Measurements from ENCODE around the gene AHCYL2. TPM values are rescaled to one million over a fixed set of nuclear protein-coding genes. Genes with fewer than 3 reads are reported as not detected.
"Not testable (repeated sequence)": the region's sequence is repeated elsewhere in the genome, so short reads cannot be mapped to it uniquely, and the experiment has no call there.

The AHCYL2 gene
- total RNA-seq, 2 donors from 2014 or later = 14.3 to 51.9 TPM

- peak overlapping the region; percentile 89 to 91 for H3K27ac Mint-ChIP-seq
- H3K9me3 Mint-ChIP-seq = no peaks in the 10 kb centered on the region
- peak in 1 of 2 donors; percentile 62 for DNase-seq (ENCODE audit: low spot score in 2 of 2)
- peaks cover 0 to 12% of the 10 kb centered on the region in 2 donors for H3K36me3 Mint-ChIP-seq
- ATAC-seq = peak; percentile 49 to 51
These were observed 538 bp downstream of the AHCYL2 start for GRCh38 chr7:129225206-129225930.

- no peaks in the 10 kb centered on the region for H3K9me3 Mint-ChIP-seq
- no peak for ATAC-seq
- peak overlapping the region; percentile 89 to 91 for H3K27ac Mint-ChIP-seq
- peaks cover 0 to 12% of the 10 kb centered on the region in 2 donors for H3K36me3 Mint-ChIP-seq
- no peak for DNase-seq (ENCODE audit: low spot score in 2 of 2)
These were observed 1.2 kb downstream of the AHCYL2 start for GRCh38 chr7:129225931-129226572.

GRCh38 chr7:129227646-129228578 lies 3.1 kb downstream of the AHCYL2 start:
- Mint-ChIP-seq H3K36me3 (peaks cover 0 to 12% of the 10 kb centered on the region in 2 donors), H3K9me3 (no peaks in the 10 kb centered on the region), H3K27ac (no peak overlapping the region)
- DNase-seq (ENCODE audit: low spot score in 2 of 2) = no peak
- no peak for ATAC-seq

GRCh38 chr7:129228633-129229032 lies 3.8 kb downstream of the AHCYL2 start:
- no peak for DNase-seq (ENCODE audit: low spot score in 2 of 2)
- no peaks in the 10 kb centered on the region for H3K9me3 Mint-ChIP-seq
- no peak for ATAC-seq
- H3K36me3 Mint-ChIP-seq = peaks cover 0 to 12% of the 10 kb centered on the region in 2 donors
- no peak overlapping the region for H3K27ac Mint-ChIP-seq

GRCh38 chr7:129231666-129232065 lies 6.8 kb downstream of the AHCYL2 start:
- Mint-ChIP-seq H3K36me3 (no peaks in the 10 kb centered on the region), H3K9me3 (no peaks in the 10 kb centered on the region), H3K27ac (no peak overlapping the region)
- DNase-seq (ENCODE audit: low spot score in 2 of 2) (no peak), ATAC-seq (no peak)

GRCh38 chr7:129238546-129238945 lies 13.7 kb downstream of the AHCYL2 start:
- Mint-ChIP-seq H3K27ac (no peak overlapping the region), H3K9me3 (no peaks in the 10 kb centered on the region), H3K36me3 (no peaks in the 10 kb centered on the region)
- no peak for ATAC-seq
- DNase-seq (ENCODE audit: low spot score in 2 of 2) = no peak

GRCh38 chr7:129240119-129240820 lies 15.4 kb downstream of the AHCYL2 start:
- no peak for ATAC-seq

GRCh38 chr7:129244220-129244619 lies 19.4 kb downstream of the AHCYL2 start:
- Mint-ChIP-seq H3K36me3 (peaks cover 4 to 12% of the 10 kb centered on the region in 2 donors), H3K27ac (no peak overlapping the region), H3K9me3 (no peaks in the 10 kb centered on the region)
- ATAC-seq (no peak), DNase-seq (ENCODE audit: low spot score in 2 of 2) (no peak)

More at GRCh38 chr7:129240119-129240820, 15.4 kb downstream of the AHCYL2 start:
- DNase-seq (ENCODE audit: low spot score in 2 of 2) = no peak
- H3K27ac Mint-ChIP-seq = peak overlapping the region in 1 of 2 donors; percentile 14
- H3K36me3 Mint-ChIP-seq = peaks cover 0 to 8% of the 10 kb centered on the region in 2 donors
- H3K9me3 Mint-ChIP-seq = no peaks in the 10 kb centered on the region

- Mint-ChIP-seq H3K36me3 (peaks cover 4 to 12% of the 10 kb centered on the region in 2 donors), H3K9me3 (no peaks in the 10 kb centered on the region), H3K27ac (no peak overlapping the region)
- DNase-seq (ENCODE audit: low spot score in 2 of 2) (no peak), ATAC-seq (no peak)
These were observed 20.7 kb downstream of the AHCYL2 start for GRCh38 chr7:129245533-129245932.

- H3K9me3 Mint-ChIP-seq = no peaks in the 10 kb centered on the region
- DNase-seq (ENCODE audit: low spot score in 2 of 2) = no peak
- H3K27ac Mint-ChIP-seq = no peak overlapping the region
- no peak for ATAC-seq
- peaks cover 4 to 12% of the 10 kb centered on the region in 2 donors for H3K36me3 Mint-ChIP-seq
These were observed 22.3 kb downstream of the AHCYL2 start for GRCh38 chr7:129247087-129247486.

- ATAC-seq = no peak
- DNase-seq (ENCODE audit: low spot score in 2 of 2) = no peak
- no peak overlapping the region for H3K27ac Mint-ChIP-seq
- H3K9me3 Mint-ChIP-seq = no peaks in the 10 kb centered on the region
- no peaks in the 10 kb centered on the region for H3K36me3 Mint-ChIP-seq
These were observed 27.3 kb downstream of the AHCYL2 start for GRCh38 chr7:129252128-129252527.

- H3K27ac Mint-ChIP-seq; H3K9me3 Mint-ChIP-seq; ATAC-seq; H3K36me3 Mint-ChIP-seq; DNase-seq (ENCODE audit: low spot score in 2 of 2): not testable (repeated sequence)
These were observed 27.8 kb downstream of the AHCYL2 start for GRCh38 chr7:129252603-129253002.

GRCh38 chr7:129255800-129256199 lies 31.0 kb downstream of the AHCYL2 start:
- ATAC-seq (no peak), DNase-seq (ENCODE audit: low spot score in 2 of 2) (no peak)
- no peaks in the 10 kb centered on the region for H3K36me3 Mint-ChIP-seq
- no peak overlapping the region for H3K27ac Mint-ChIP-seq
- H3K9me3 Mint-ChIP-seq = no peaks in the 10 kb centered on the region

- ATAC-seq (no peak), DNase-seq (ENCODE audit: low spot score in 2 of 2) (no peak)
- no peaks in the 10 kb centered on the region for H3K9me3 Mint-ChIP-seq
- H3K27ac Mint-ChIP-seq = no peak overlapping the region
- H3K36me3 Mint-ChIP-seq = no peaks in the 10 kb centered on the region
These were observed 31.4 kb downstream of the AHCYL2 start for GRCh38 chr7:129256221-129256620.

GRCh38 chr7:129257168-129257567 lies 32.3 kb downstream of the AHCYL2 start:
- no peak for DNase-seq (ENCODE audit: low spot score in 2 of 2)
- no peak for ATAC-seq
- no peaks in the 10 kb centered on the region for H3K36me3 Mint-ChIP-seq
- no peaks in the 10 kb centered on the region for H3K9me3 Mint-ChIP-seq
- H3K27ac Mint-ChIP-seq = no peak overlapping the region

GRCh38 chr7:129258649-129259389 lies 34.0 kb downstream of the AHCYL2 start:
- H3K27ac Mint-ChIP-seq = peak overlapping the region; percentile 7 to 70
- H3K9me3 Mint-ChIP-seq = no peaks in the 10 kb centered on the region
- DNase-seq (ENCODE audit: low spot score in 2 of 2) (no peak), ATAC-seq (peak in 1 of 2 donors; percentile 30)
- H3K36me3 Mint-ChIP-seq = no peaks in the 10 kb centered on the region

Measured in activated naive CD4-positive, alpha-beta T cell treated with anti-CD3 and anti-CD28 coated beads, Interleukin-2, amount 50 U/mL, for 72 hours (primary cell).